Neuron (in vitro differentiated cells): Measurements from ENCODE around the gene OR51I2.

Experiments
- H2AFZ ChIP-seq: one replicate; pipeline ENCODE4 v1.6.1; 2013; ENCODE audit warnings: low read depth, mild to moderate bottlenecking, inconsistent platforms, low read length, moderate library complexity
- H3K27me3 ChIP-seq: one replicate; pipeline ENCODE4 v1.6.1; 2013; ENCODE audit warnings: low read length; ENCODE audit not compliant: insufficient read depth
- H3K36me3 ChIP-seq: one replicate; pipeline ENCODE4 v1.6.1; 2013; ENCODE audit warnings: low read length; ENCODE audit not compliant: insufficient read depth
- H3K4me1 ChIP-seq: one replicate; pipeline ENCODE4 v1.6.1; 2013; ENCODE audit warnings: low read length; ENCODE audit not compliant: insufficient read depth
- H3K4me3 ChIP-seq: 2 replicates; pipeline ENCODE4 v1.5.1; 2013; ENCODE audit warnings: mild to moderate bottlenecking, low read length, moderate library complexity
- H3K9me3 ChIP-seq: one replicate; pipeline ENCODE4 v1.6.1; 2013; ENCODE audit warnings: low read length

Gene OR51I2, protein sequence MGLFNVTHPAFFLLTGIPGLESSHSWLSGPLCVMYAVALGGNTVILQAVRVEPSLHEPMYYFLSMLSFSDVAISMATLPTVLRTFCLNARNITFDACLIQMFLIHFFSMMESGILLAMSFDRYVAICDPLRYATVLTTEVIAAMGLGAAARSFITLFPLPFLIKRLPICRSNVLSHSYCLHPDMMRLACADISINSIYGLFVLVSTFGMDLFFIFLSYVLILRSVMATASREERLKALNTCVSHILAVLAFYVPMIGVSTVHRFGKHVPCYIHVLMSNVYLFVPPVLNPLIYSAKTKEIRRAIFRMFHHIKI

GRCh38 chr11:5449023-5449422 lies at the start of gene OR51I2:
TSS of gene OR51I2 (plus strand) at chr11:5449323. CDS start at chr11:5453489, 4,166 bp downstream.
- Histone ChIP-seq H3K27me3 (no peaks in the 10 kb centered on the region), H3K4me3 (no peak within 1 kb of the TSS), H3K36me3 (no peaks in the 10 kb centered on the region), H3K4me1 (no peaks in the 10 kb centered on the region), H3K9me3 (no peaks in the 10 kb centered on the region), H2AFZ (no peak within 1 kb of the TSS)

- Histone ChIP-seq H3K9me3 (no peaks in the 10 kb centered on the region), H2AFZ (no peak overlapping the region), H3K4me3 (no peak overlapping the region), H3K4me1 (no peaks in the 10 kb centered on the region), H3K27me3 (no peaks in the 10 kb centered on the region), H3K36me3 (no peaks in the 10 kb centered on the region)
These were observed 44.0 kb upstream of the OR51I2 start for GRCh38 chr11:5405173-5405572.

DNA sequence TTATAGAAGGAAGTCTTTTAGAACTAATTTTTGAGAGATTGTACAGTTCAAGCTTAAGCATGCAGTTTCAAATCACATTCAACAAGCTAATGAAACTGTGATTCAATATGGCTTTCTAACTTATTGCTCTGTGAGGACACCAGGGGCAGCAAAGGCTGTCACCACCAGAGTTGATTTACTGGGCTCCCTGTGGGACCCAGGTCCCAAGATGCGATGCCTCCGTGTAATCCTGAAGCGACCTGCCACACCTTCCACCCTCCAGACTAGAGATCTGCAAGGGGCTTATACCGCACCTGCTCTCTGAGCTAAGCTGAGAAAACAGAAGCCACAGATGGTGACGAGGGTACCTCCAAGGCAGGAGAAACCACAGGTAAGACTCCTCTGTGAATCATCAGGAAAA lies 28.1 kb upstream of the OR51I2 start:
- no peak overlapping the region for H2AFZ ChIP-seq
- H3K9me3 ChIP-seq: no peaks in the 10 kb centered on the region
- H3K36me3 ChIP-seq: no peaks in the 10 kb centered on the region
- H3K4me3 ChIP-seq: no peak overlapping the region
- H3K4me1 ChIP-seq: no peaks in the 10 kb centered on the region
- H3K27me3 ChIP-seq: no peaks in the 10 kb centered on the region

DNA sequence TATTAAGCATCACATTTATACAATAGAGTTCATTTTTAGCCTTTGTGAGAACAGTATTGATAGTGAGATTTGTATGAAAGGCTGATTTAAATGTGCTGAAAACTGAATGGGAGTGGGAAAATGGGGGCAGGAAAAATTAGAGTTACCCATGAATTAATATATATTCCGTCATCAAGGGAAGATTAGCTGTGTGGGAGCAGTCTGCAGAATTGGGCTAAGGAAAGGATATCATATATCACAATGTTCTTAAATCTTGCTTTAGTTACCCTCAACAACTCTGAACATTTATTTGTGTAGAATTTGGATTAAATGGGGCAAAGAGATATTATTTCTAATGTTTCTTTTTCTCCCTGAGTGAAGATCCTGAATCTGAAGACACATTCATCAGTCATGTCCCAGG lies 27.3 kb upstream of the OR51I2 start, which contains the start of gene OR51Q1:
TSS of gene OR51Q1 (plus strand) at position 301 of the 400 bp plus-strand sequence. CDS start at position 391, 90 bp downstream.
- Histone ChIP-seq H3K36me3 (no peaks in the 10 kb centered on the region), H3K27me3 (no peaks in the 10 kb centered on the region), H3K9me3 (no peaks in the 10 kb centered on the region), H2AFZ (no peak within 1 kb of the TSS), H3K4me1 (no peaks in the 10 kb centered on the region), H3K4me3 (no peak within 1 kb of the TSS)

GRCh38 chr11:5423131-5423530 lies 26.0 kb upstream of the OR51I2 start:
- Histone ChIP-seq H3K4me1 (no peaks in the 10 kb centered on the region), H3K36me3 (no peaks in the 10 kb centered on the region), H3K4me3 (no peak overlapping the region), H3K27me3 (no peaks in the 10 kb centered on the region), H3K9me3 (no peaks in the 10 kb centered on the region), H2AFZ (no peak overlapping the region)

DNA sequence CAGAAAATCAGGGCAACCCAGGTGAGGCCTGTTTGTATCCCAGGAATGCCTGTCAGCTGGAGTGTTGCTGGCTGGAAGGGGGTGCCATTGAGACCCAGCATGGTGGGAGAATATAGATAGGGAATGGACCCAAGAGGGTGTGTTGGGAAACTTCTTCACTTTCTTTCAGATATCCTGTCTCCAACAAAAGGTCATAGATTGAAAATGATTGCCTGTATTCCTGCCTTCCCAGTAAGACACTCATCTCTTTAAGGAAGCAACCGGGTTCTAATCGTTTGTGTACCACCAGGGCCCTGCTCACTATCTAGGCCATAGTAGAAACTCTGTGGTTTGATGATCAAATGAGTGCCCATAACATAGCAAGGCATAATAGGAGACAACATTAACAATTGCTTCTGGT lies 7.7 kb upstream of the OR51I2 start, which contains the start of gene OR51I1:
TSS of gene OR51I1 (minus strand) at position 101 of the 400 bp plus-strand sequence. CDS start at position 101, 0 bp downstream.
- Histone ChIP-seq H3K4me1 (no peaks in the 10 kb centered on the region), H3K27me3 (no peaks in the 10 kb centered on the region), H3K4me3 (no peak within 1 kb of the TSS), H3K36me3 (no peaks in the 10 kb centered on the region), H2AFZ (no peak within 1 kb of the TSS), H3K9me3 (no peaks in the 10 kb centered on the region)

DNA sequence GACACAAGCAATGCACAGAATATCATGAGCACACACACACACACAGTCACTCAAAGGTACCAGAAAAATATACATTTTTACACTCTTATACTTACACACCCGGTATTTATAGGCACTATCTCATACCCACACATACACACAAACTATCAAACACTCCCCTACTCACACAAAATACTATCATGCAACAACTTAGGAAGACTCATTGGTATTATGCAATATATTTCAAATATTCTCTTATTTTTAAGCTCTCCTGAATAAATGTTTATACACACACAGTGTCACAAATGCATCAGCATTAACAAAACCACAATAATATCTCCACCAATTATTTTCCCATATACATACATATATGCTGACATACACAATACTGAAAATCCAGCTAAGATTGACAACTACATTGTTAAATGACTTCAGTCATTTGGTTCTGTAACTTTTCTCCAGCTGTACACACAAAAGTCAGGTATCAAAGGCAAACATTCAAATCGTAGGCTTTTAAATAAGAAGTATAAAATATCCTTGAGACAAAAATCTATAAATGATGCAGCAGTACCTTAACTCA lies 5.2 kb upstream of the OR51I2 start:
- Histone ChIP-seq H3K27me3 (no peaks in the 10 kb centered on the region), H3K4me3 (no peak overlapping the region), H2AFZ (no peak overlapping the region), H3K9me3 (no peaks in the 10 kb centered on the region), H3K4me1 (no peaks in the 10 kb centered on the region), H3K36me3 (no peaks in the 10 kb centered on the region)

- H3K4me3 ChIP-seq: no peak overlapping the region
- no peaks in the 10 kb centered on the region for H3K27me3 ChIP-seq
- no peak overlapping the region for H2AFZ ChIP-seq
- H3K36me3 ChIP-seq: no peaks in the 10 kb centered on the region
- no peaks in the 10 kb centered on the region for H3K9me3 ChIP-seq
- no peaks in the 10 kb centered on the region for H3K4me1 ChIP-seq
These were observed 309 bp downstream of the OR51I2 start for GRCh38 chr11:5449432-5449831.

GRCh38 chr11:5460983-5461621 lies 12.0 kb downstream of the OR51I2 start:
- H2AFZ ChIP-seq: no peak overlapping the region
- no peaks in the 10 kb centered on the region for H3K27me3 ChIP-seq
- no peaks in the 10 kb centered on the region for H3K9me3 ChIP-seq
- H3K36me3 ChIP-seq: no peaks in the 10 kb centered on the region
- no peak overlapping the region for H3K4me3 ChIP-seq
- no peaks in the 10 kb centered on the region for H3K4me1 ChIP-seq

GRCh38 chr11:5467527-5467926 lies 18.4 kb downstream of the OR51I2 start:
- Histone ChIP-seq H3K4me3 (no peak overlapping the region), H2AFZ (no peak overlapping the region), H3K4me1 (no peaks in the 10 kb centered on the region), H3K27me3 (no peaks in the 10 kb centered on the region), H3K9me3 (no peaks in the 10 kb centered on the region), H3K36me3 (no peaks in the 10 kb centered on the region)

DNA sequence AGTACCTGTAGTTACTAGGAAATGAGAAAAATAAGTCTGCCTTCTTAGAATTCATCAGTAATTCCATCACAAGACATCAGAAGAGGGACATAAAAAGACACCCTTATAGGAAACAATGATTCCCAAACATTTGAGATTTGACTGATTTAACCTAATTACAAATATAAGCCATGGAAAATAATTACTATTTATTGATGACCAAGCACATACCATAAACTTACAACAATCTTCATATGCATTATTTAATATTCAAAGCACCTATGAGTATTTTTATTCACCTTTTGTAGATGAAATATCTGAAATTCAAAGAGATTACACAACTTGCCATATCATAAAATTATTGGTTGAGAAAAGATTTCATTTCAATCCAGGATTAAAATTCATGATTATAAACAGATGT lies 24.8 kb downstream of the OR51I2 start:
- no peaks in the 10 kb centered on the region for H3K4me1 ChIP-seq
- H3K27me3 ChIP-seq: no peaks in the 10 kb centered on the region
- no peaks in the 10 kb centered on the region for H3K36me3 ChIP-seq
- H3K4me3 ChIP-seq: no peak overlapping the region
- H3K9me3 ChIP-seq: no peaks in the 10 kb centered on the region
- no peak overlapping the region for H2AFZ ChIP-seq

DNA sequence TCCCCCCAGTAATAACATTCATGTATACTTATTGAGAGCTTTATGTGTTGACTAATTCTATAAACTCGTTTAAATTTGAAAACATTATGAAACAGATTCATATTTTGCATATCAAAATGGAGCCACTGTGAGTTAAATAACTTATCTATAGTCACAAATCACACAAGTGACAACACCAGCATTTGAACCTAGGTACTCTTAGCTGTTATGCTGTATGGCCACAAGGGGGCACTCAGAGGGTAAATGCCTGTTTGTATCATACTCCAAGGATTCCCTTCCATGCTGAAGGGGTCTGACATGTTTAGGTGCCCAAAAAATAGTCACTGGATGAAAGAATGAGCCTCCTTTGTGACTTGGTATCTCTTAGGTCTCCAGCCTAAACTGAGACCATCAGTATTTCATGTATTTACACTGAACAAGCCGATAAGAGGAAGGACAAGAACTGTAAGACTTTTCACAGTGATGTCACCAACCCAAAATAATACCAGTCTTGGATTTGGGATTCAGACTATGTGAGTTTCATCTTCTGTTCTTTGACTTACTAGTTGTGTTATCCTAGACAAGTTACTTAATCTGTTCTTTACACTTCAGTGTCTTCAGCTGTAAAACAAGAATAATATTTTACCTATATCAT lies 27.2 kb downstream of the OR51I2 start:
- H3K36me3 ChIP-seq: no peaks in the 10 kb centered on the region
- no peak overlapping the region for H3K4me3 ChIP-seq
- no peaks in the 10 kb centered on the region for H3K9me3 ChIP-seq
- no peaks in the 10 kb centered on the region for H3K4me1 ChIP-seq
- H3K27me3 ChIP-seq: no peaks in the 10 kb centered on the region
- H2AFZ ChIP-seq: no peak overlapping the region

DNA sequence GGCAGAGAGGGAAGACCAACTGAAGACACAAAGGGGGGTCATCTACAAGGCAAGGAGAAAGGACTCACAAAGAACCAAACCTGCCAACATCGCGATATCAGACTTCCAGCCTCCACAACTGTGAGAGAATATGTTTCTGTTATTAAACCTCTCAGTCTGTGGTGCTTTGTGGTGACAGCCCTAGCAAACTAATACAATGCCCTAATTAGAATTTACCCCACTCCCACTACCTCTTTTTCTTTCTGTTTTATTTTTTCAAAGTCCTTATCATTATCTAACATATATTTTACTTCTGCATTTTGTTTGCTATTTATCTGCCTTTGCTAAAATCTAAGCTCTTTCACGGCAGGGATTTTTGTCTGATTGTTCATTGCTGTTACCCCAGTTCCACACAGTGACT lies 36.9 kb downstream of the OR51I2 start:
- Histone ChIP-seq H3K4me3 (no peak overlapping the region), H3K4me1 (no peaks in the 10 kb centered on the region), H2AFZ (no peak overlapping the region), H3K27me3 (no peaks in the 10 kb centered on the region), H3K9me3 (no peaks in the 10 kb centered on the region), H3K36me3 (no peaks in the 10 kb centered on the region)
